Measurements from ENCODE around the gene CRABP1. TPM values are rescaled to one million over a fixed set of nuclear protein-coding genes. Genes with fewer than 3 reads are reported as not detected.

CRABP1 gene
- total RNA-seq, 4 donors from 2014 or later, result 19.6 to 211 (median 105) TPM

DNA sequence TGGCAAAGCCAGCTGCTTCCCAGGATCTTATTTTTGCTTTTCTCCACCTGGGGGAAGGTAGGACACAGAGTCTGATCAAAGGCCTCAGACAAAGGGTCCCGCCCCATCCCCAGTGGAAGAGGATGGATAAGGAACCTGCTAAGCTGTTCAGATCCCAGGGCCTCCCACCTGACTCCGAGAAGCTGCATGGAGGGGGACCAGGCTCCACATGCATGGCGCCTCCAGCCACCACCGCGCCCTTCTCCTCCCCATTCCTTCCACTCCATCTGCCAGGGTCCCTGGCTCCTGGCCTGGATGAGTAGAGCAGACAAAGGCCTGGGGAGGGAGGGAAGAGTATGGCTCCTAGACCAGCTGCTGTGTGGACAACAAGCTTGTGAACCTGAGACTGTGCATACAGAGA is 20.0 kb upstream of the CRABP1 start:
- H3K27me3 ChIP-seq, result no peaks in the 10 kb centered on the region
- H3K9me3 ChIP-seq, result no peaks in the 10 kb centered on the region
- H3K4me1 ChIP-seq, result peaks cover 0 to 4% of the 10 kb centered on the region in 2 donors
- DNase-seq, result no peak
- no peaks in the 10 kb centered on the region for H3K36me3 ChIP-seq
- TF ChIP-seq CTCF (IDR thresholded peaks at IDR 0.05) (no peak), POLR2A (IDR thresholded peaks at IDR 0.05) (no peak)
- no peak overlapping the region for H3K4me3 ChIP-seq (replicated peaks in 1 of 3)
- H3K27ac ChIP-seq, result no peak overlapping the region
- intact Hi-C loops (cut with DNase I), result no loop called here
- 86 to 94% methylated on average over 5 of the region's 5 CpGs for WGBS, 2 donors

DNA sequence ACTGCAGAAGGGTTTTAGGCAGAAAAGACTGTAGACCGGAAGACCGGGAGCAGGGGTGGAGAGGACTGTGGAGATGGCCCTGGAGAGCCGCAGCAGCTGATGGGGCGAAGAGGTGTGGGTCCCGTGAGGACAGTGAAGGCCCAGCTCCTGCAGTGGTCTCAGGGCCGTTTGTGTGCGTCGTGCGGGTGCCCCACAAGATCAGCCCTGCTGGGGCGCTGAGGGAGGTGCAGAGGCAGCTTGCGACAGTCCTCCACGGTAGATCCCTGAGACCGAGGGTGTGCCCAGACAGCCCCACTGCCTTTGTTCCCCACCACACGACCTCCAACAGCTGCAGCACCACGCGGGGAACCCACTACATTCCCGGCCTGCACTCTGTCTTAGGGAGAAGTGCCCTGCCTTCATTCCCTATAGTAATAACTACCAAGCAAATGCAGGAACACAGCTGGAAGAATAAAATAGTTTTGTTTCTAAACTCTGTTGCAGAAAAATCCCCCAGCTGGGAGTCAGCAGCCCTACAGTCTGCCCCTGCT is 19.0 kb upstream of the CRABP1 start:
- intact Hi-C loops (cut with DNase I), result no loop called here
- peaks cover 0 to 7% of the 10 kb centered on the region in 2 donors for H3K4me1 ChIP-seq
- 80 to 82% methylated on average over 17 of the region's 17 CpGs for WGBS, 2 donors
- DNase-seq, result no peak
- H3K9me3 ChIP-seq, result no peaks in the 10 kb centered on the region
- no peaks in the 10 kb centered on the region for H3K27me3 ChIP-seq
- H3K27ac ChIP-seq, result no peak overlapping the region
- H3K4me3 ChIP-seq (replicated peaks in 1 of 3), result no peak overlapping the region
- no peak for TF ChIP-seq CTCF (IDR thresholded peaks at IDR 0.05)
- TF ChIP-seq POLR2A (IDR thresholded peaks at IDR 0.05), result no peak
- H3K36me3 ChIP-seq, result no peaks in the 10 kb centered on the region

- H3K36me3 ChIP-seq, result no peaks in the 10 kb centered on the region
- intact Hi-C loops (cut with DNase I), result no loop called here
- no peak overlapping the region for H3K27ac ChIP-seq
- WGBS, 2 donors, result 77 to 89% methylated on average over 4 of the region's 4 CpGs
- H3K4me3 ChIP-seq (replicated peaks in 1 of 3), result no peak overlapping the region
- TF ChIP-seq CTCF (IDR thresholded peaks at IDR 0.05) (no peak), POLR2A (IDR thresholded peaks at IDR 0.05) (no peak)
- DNase-seq, result no peak
- no peaks in the 10 kb centered on the region for H3K9me3 ChIP-seq
- H3K27me3 ChIP-seq, result no peaks in the 10 kb centered on the region
- peaks cover 0 to 7% of the 10 kb centered on the region in 2 donors for H3K4me1 ChIP-seq
Observed at GRCh38 chr15:78321786-78322185, 18.4 kb upstream of the CRABP1 start.

GRCh38 chr15:78322243-78322642 is 17.9 kb upstream of the CRABP1 start:
- no peak for DNase-seq
- Histone ChIP-seq H3K9me3 (no peaks in the 10 kb centered on the region), H3K27me3 (no peaks in the 10 kb centered on the region), H3K4me1 (peaks cover 0 to 7% of the 10 kb centered on the region in 2 donors), H3K4me3 (replicated peaks in 1 of 3) (no peak overlapping the region), H3K36me3 (no peaks in the 10 kb centered on the region), H3K27ac (no peak overlapping the region)
- WGBS, 2 donors, result 57 to 63% methylated on average over 15 of the region's 15 CpGs
- intact Hi-C loops (cut with DNase I), result no loop called here
- no peak for TF ChIP-seq POLR2A (IDR thresholded peaks at IDR 0.05)
- TF ChIP-seq CTCF (IDR thresholded peaks at IDR 0.05), result no peak

DNA sequence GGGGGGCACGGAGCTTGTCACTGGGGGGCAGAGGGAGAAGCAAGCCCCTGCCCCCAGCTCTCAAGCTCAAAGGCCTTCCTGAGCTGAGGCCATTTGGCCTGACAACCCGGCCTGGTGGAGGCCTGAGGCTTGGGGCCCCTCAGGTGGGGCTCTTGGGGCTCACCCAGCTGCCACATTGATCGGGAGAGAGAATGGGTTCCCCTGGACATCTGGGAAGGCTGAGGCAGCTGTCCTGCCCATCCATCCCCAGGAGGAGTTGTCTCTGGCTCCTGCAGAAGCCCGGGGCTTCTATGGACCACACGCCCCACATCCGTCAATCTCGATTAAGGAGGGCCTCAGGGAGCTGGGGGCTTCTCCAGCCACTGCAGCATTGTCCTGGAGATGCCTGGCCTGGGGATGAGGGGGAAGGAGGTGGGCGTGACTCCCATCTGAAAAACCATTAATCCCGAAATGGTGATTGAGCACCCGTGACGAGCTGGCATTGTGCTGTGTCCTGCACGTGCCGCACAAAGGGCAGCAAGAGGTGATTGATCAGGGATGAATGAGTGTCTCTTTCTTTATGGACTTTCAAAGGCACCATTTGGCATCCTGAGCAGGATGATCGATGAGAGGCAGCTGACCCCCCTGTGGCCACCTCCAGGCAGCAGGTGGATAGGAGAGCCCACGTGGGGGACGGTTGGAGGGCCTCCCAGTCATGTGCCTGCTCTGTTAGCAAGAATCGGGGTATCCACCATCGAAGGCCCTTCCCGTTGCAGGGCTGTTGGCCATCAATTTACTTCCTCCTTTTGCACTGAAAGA is 17.2 kb upstream of the CRABP1 start:
- TF ChIP-seq POLR2A (IDR thresholded peaks at IDR 0.05) (no peak), CTCF (IDR thresholded peaks at IDR 0.05) (no peak)
- 84 to 87% methylated on average over 17 to 19 of the region's 19 CpGs for WGBS, 2 donors
- Histone ChIP-seq H3K27me3 (no peaks in the 10 kb centered on the region), H3K4me1 (peaks cover 0 to 7% of the 10 kb centered on the region in 2 donors), H3K27ac (no peak overlapping the region), H3K9me3 (no peaks in the 10 kb centered on the region), H3K36me3 (no peaks in the 10 kb centered on the region), H3K4me3 (replicated peaks in 1 of 3) (no peak overlapping the region)
- intact Hi-C loops (cut with DNase I), result no loop called here
- no peak for DNase-seq

Data from thyroid gland (tissue), 4 donors.